Activated naive CD4-positive, alpha-beta T cell treated with anti-CD3 and anti-CD28 coated beads, Interleukin-2, amount 50 U/mL, for 24 hours (primary cell): ENCODE data around the gene THSD7B.
"Not testable (repeated sequence)": the region's sequence is repeated elsewhere in the genome, so short reads cannot be mapped to it uniquely, and the experiment has no call there.

Experiments
- H3K27ac Mint-ChIP-seq: one replicate; pipeline ENCODE4 v1.8.0; 2021; ENCODE audit warnings: mild to moderate bottlenecking, mixed read lengths
- H3K27me3 Mint-ChIP-seq: one replicate; pipeline ENCODE4 v1.8.0; 2021; ENCODE audit warnings: mixed read lengths
- H3K36me3 Mint-ChIP-seq: one replicate; pipeline ENCODE4 v1.8.0; 2021; ENCODE audit warnings: mixed read lengths
- H3K4me1 Mint-ChIP-seq: one replicate; pipeline ENCODE4 v1.8.0; 2021; ENCODE audit warnings: mixed read lengths
- H3K4me3 Mint-ChIP-seq: one replicate; pipeline ENCODE4 v1.8.0; 2021; ENCODE audit warnings: mild to moderate bottlenecking, mixed read lengths
- H3K9me3 Mint-ChIP-seq: one replicate; pipeline ENCODE4 v1.8.0; 2021; ENCODE audit warnings: mixed read lengths

Gene THSD7B

GRCh38 chr2:137023205-137023604 is 257.9 kb downstream of the THSD7B start:
- no peaks in the 10 kb centered on the region for H3K9me3 Mint-ChIP-seq

DNA sequence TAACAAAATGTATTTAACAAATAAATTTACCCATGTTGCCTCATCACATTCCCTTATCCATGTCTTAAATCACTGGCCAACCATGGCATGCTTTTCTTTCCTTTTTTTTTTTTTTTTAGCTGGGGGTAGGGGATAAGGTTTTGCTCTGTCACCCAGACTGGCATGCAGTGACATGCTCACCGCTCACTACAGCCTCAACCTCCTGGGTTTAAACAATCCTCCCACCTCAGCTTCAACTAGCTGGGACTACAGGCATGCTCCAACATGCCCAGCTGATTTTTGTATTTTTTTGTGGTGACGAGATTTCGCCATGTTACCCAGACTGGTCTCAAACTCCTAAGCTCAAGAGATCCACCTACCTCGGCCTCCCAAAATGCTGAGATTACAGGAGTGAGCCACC is 266.4 kb downstream of the THSD7B start:
- peaks cover 1% of the 10 kb centered on the region for H3K27me3 Mint-ChIP-seq

More at GRCh38 chr2:137023205-137023604, 257.9 kb downstream of the THSD7B start:
- Mint-ChIP-seq H3K36me3 (no peaks in the 10 kb centered on the region), H3K27me3 (no peaks in the 10 kb centered on the region), H3K27ac (no peak overlapping the region), H3K4me1 (no peaks in the 10 kb centered on the region), H3K4me3 (no peak overlapping the region)

GRCh38 chr2:137036619-137037018 is 271.3 kb downstream of the THSD7B start:
- Mint-ChIP-seq H3K36me3 (no peaks in the 10 kb centered on the region), H3K4me3 (no peak overlapping the region), H3K27ac (no peak overlapping the region), H3K9me3 (no peaks in the 10 kb centered on the region), H3K27me3 (no peaks in the 10 kb centered on the region), H3K4me1 (no peaks in the 10 kb centered on the region)

More for the DNA sequence above, 266.4 kb downstream of the THSD7B start:
- no peaks in the 10 kb centered on the region for H3K4me1 Mint-ChIP-seq
- no peaks in the 10 kb centered on the region for H3K36me3 Mint-ChIP-seq
- H3K4me3 Mint-ChIP-seq, result no peak overlapping the region
- H3K27ac Mint-ChIP-seq, result no peak overlapping the region
- H3K9me3 Mint-ChIP-seq, result no peaks in the 10 kb centered on the region

DNA sequence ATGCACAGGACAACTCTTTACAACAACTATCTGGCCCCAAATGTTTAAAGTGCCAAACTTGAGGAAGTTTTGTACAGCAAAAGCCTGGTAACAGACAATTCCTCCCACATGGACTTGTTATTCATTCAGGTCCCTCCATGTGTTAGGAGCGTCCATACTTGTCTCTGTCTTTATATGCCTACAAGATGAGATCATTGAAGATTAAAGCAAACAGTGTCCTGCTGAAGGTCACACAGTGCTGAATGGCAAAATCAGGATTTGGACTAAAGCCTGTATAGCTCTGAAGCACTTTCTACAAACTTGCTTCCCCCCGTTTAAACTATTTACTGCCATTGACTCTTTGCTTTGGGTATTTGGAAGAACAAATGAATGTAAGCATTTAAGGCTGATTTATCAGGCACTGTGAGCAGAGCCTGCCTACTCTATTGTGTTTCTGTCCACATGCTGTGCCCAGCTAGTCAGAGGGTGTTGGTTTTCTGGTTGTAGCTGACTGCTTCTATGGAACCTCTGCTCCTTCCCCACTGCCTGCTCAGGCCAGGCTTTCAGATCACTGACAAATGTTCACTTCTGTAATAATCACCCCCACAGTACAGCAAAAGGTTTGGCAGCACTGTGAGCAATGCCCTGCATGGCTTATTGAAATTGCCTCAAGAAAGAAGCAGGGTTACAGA is 274.3 kb downstream of the THSD7B start:
- H3K27ac Mint-ChIP-seq, result no peak overlapping the region
- no peaks in the 10 kb centered on the region for H3K36me3 Mint-ChIP-seq
- H3K27me3 Mint-ChIP-seq, result peaks cover 4% of the 10 kb centered on the region
- no peaks in the 10 kb centered on the region for H3K9me3 Mint-ChIP-seq
- H3K4me1 Mint-ChIP-seq, result no peaks in the 10 kb centered on the region
- H3K4me3 Mint-ChIP-seq, result no peak overlapping the region

DNA sequence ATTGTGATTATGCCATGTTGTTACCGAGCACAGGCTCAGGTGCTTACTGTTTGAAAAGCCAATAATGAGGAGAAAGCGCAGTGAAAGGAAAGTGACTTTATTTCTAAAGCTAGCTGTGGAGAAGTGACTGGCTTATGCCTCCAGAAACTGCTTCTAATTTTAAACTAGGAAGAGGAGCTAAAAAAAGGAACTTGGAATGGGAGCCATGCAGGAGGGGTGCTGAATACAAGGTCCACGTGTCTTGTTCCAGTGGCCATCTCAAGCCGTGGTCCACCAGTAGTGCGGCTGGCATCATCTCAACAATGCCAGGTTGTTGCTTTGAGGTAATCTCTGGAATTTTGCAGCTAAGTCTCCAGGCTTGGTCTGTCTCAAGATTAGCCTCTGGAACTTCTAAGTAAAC is 282.0 kb downstream of the THSD7B start:
- Mint-ChIP-seq H3K27me3 (no peaks in the 10 kb centered on the region), H3K36me3 (no peaks in the 10 kb centered on the region), H3K27ac (no peak overlapping the region), H3K4me1 (no peaks in the 10 kb centered on the region), H3K9me3 (no peaks in the 10 kb centered on the region), H3K4me3 (no peak overlapping the region)

GRCh38 chr2:137048455-137048854 is 283.1 kb downstream of the THSD7B start:
- H3K4me3 Mint-ChIP-seq, result no peak overlapping the region
- H3K27ac Mint-ChIP-seq, result no peak overlapping the region
- H3K9me3 Mint-ChIP-seq, result no peaks in the 10 kb centered on the region
- no peaks in the 10 kb centered on the region for H3K27me3 Mint-ChIP-seq
- H3K4me1 Mint-ChIP-seq, result no peaks in the 10 kb centered on the region
- H3K36me3 Mint-ChIP-seq, result no peaks in the 10 kb centered on the region

GRCh38 chr2:137049518-137049917 is 284.2 kb downstream of the THSD7B start:
- H3K36me3 Mint-ChIP-seq, result no peaks in the 10 kb centered on the region
- no peaks in the 10 kb centered on the region for H3K4me1 Mint-ChIP-seq
- H3K27me3 Mint-ChIP-seq, result no peaks in the 10 kb centered on the region
- no peaks in the 10 kb centered on the region for H3K9me3 Mint-ChIP-seq
- H3K27ac Mint-ChIP-seq, result no peak overlapping the region
- H3K4me3 Mint-ChIP-seq, result no peak overlapping the region

DNA sequence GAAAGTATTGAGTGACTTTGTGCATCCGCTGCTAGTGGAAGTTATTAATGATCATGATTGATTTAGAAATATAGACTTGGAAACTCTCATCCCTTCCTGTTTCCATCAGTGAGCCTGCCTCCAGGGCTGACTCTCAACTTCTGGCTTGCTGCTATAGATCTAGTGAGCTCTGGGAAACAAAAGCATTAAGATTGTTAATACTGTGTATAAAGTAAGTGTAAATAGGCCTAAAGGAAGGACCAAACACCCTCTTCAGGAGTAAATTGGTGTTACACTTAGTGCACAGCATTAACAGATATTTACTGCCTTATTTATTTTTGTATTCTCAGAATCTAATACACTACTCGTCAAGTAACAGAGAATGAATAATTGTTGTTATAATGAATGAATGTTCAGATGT is 285.6 kb downstream of the THSD7B start:
- H3K4me3 Mint-ChIP-seq, result no peak overlapping the region
- H3K27ac Mint-ChIP-seq, result no peak overlapping the region
- H3K27me3 Mint-ChIP-seq, result no peaks in the 10 kb centered on the region
- no peaks in the 10 kb centered on the region for H3K9me3 Mint-ChIP-seq
- H3K36me3 Mint-ChIP-seq, result no peaks in the 10 kb centered on the region
- no peaks in the 10 kb centered on the region for H3K4me1 Mint-ChIP-seq

GRCh38 chr2:137051778-137052398 is 286.5 kb downstream of the THSD7B start:
- no peaks in the 10 kb centered on the region for H3K9me3 Mint-ChIP-seq
- H3K4me3 Mint-ChIP-seq, result no peak overlapping the region

GRCh38 chr2:137056704-137057103 is 291.4 kb downstream of the THSD7B start:
- no peaks in the 10 kb centered on the region for H3K27me3 Mint-ChIP-seq
- H3K36me3 Mint-ChIP-seq, result no peaks in the 10 kb centered on the region
- no peak overlapping the region for H3K27ac Mint-ChIP-seq
- H3K9me3 Mint-ChIP-seq, result no peaks in the 10 kb centered on the region
- H3K4me3 Mint-ChIP-seq, result no peak overlapping the region
- H3K4me1 Mint-ChIP-seq, result no peaks in the 10 kb centered on the region

More at GRCh38 chr2:137051778-137052398, 286.5 kb downstream of the THSD7B start:
- H3K36me3 Mint-ChIP-seq, result no peaks in the 10 kb centered on the region
- no peak overlapping the region for H3K27ac Mint-ChIP-seq
- H3K27me3 Mint-ChIP-seq, result no peaks in the 10 kb centered on the region
- H3K4me1 Mint-ChIP-seq, result no peaks in the 10 kb centered on the region

- not testable (repeated sequence) for H3K4me1 Mint-ChIP-seq, H3K27me3 Mint-ChIP-seq, H3K27ac Mint-ChIP-seq, H3K9me3 Mint-ChIP-seq, H3K36me3 Mint-ChIP-seq, H3K4me3 Mint-ChIP-seq
Observed at GRCh38 chr2:137076111-137076765, 310.9 kb downstream of the THSD7B start.

DNA sequence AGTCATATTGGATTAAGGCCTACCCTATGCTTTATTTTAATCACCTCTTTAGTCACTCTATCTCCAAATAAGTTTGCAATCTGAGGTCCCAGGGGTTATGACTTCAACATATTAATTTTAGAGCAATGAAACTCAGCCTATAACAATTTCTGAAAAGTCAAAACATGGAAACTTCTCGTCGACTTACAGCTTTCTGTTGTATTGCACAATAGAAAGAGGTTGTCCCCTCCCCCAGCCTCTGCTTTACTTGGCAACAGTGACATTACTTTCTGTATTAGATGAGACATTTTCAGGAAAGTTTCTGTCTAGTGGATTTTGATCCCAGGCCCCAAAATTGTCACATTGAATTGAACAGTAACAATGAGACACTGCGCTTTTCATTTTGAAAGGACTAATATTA is 326.4 kb downstream of the THSD7B start:
- H3K36me3 Mint-ChIP-seq, result no peaks in the 10 kb centered on the region
- H3K4me3 Mint-ChIP-seq, result no peak overlapping the region
- H3K9me3 Mint-ChIP-seq, result peaks cover 4% of the 10 kb centered on the region
- no peaks in the 10 kb centered on the region for H3K27me3 Mint-ChIP-seq
- H3K4me1 Mint-ChIP-seq, result no peaks in the 10 kb centered on the region
- no peak overlapping the region for H3K27ac Mint-ChIP-seq

DNA sequence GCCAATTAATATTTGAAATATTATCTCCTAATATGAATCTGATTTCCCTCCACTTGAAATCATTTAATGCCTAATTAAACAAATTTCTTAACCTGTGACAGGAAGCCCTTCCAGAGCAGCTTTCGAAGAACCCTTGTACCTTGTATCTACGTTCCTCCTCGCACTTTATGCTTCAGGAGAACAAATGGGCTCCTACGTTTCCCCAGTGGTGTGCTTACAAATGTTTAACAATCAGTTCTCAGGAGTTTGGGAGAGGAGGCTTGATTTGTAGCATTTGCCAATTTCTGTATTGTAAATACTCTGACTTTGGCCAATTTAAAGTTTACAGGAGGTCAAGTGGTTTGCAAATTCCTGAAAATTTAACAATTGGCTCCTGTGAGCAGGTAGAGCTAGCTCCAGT is 327.8 kb downstream of the THSD7B start:
- Mint-ChIP-seq H3K9me3 (no peaks in the 10 kb centered on the region), H3K36me3 (no peaks in the 10 kb centered on the region), H3K27ac (no peak overlapping the region), H3K27me3 (no peaks in the 10 kb centered on the region), H3K4me3 (no peak overlapping the region), H3K4me1 (no peaks in the 10 kb centered on the region)

- no peaks in the 10 kb centered on the region for H3K36me3 Mint-ChIP-seq
- no peak overlapping the region for H3K27ac Mint-ChIP-seq
- no peaks in the 10 kb centered on the region for H3K9me3 Mint-ChIP-seq
- H3K4me3 Mint-ChIP-seq, result no peak overlapping the region
- H3K27me3 Mint-ChIP-seq, result peaks cover 1% of the 10 kb centered on the region
- H3K4me1 Mint-ChIP-seq, result no peaks in the 10 kb centered on the region
Observed at GRCh38 chr2:137096187-137096586, 330.8 kb downstream of the THSD7B start.

DNA sequence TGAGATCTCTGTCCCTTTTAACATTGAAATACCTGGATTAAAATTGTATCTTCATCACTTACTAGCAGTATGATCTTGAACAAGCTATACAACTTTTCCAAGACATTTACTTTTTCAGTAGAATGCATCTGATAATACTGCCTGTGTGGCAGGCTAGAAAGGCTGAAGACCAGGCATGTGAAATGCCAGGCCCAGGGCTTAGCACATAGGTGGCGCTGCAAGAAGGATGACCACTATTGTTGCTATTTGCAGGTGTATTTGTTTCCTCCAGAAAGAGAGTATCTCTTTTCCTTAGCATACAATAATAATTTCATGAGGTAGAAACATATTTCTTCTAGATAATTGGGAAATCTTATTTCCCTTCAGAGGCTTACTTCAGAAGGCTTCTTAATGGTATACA is 331.3 kb downstream of the THSD7B start:
- Mint-ChIP-seq H3K27ac (no peak overlapping the region), H3K4me1 (no peaks in the 10 kb centered on the region), H3K36me3 (no peaks in the 10 kb centered on the region), H3K4me3 (no peak overlapping the region), H3K9me3 (no peaks in the 10 kb centered on the region), H3K27me3 (peaks cover 1% of the 10 kb centered on the region)

GRCh38 chr2:137101814-137102213 is 336.5 kb downstream of the THSD7B start:
- H3K36me3 Mint-ChIP-seq, H3K4me3 Mint-ChIP-seq, H3K9me3 Mint-ChIP-seq: not testable (repeated sequence)

More at GRCh38 chr2:137101814-137102213, 336.5 kb downstream of the THSD7B start:
- not testable (repeated sequence) for H3K4me1 Mint-ChIP-seq, H3K27ac Mint-ChIP-seq, H3K27me3 Mint-ChIP-seq
